ELF-1 (cell line): ENCODE data around the gene ICAM4.
"Not testable (repeated sequence)": the region's sequence is repeated elsewhere in the genome, so short reads cannot be mapped to it uniquely, and the experiment has no call there.

Experiments used
- DNase-seq: peaks from one replicate; pipeline ENCODE4 v3.0.0-alpha.2; 2016; ENCODE audit warnings: low read depth, low spot score

Gene ICAM4

DNA sequence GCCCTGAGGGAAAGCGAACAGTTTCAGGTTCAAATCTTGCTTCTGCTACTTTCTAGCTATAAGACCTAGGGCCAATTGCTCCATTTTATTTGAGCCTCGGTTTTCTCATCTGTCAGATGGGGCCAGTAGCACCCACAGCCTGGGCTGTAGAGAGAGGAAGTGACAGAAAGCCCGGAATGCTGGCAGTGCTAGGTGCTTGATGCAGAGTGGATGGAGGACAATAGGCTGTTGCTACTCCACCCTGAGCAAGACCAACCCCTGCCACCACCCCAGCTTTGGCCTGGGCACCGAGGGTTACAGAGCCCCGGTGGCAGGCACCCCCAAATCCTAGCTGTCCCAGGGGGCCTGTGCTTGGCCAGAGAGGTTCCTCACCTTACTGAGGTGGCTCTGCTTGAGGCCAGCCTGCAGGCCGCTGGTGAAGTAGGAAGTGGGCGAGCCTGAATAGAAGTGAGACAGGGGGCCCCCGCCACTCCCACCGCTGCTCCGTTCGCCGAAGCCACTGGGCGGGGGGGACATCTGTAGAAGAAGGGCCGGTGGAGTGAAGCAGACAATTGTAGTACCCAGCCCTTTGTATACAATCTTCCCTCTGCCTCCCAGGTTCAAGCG is 31.2 kb downstream of the ICAM4 start:
- DNase-seq = no peak

- DNase-seq = no peak
Measured at GRCh38 chr19:10318807-10319682, 32.3 kb downstream of the ICAM4 start.

DNA sequence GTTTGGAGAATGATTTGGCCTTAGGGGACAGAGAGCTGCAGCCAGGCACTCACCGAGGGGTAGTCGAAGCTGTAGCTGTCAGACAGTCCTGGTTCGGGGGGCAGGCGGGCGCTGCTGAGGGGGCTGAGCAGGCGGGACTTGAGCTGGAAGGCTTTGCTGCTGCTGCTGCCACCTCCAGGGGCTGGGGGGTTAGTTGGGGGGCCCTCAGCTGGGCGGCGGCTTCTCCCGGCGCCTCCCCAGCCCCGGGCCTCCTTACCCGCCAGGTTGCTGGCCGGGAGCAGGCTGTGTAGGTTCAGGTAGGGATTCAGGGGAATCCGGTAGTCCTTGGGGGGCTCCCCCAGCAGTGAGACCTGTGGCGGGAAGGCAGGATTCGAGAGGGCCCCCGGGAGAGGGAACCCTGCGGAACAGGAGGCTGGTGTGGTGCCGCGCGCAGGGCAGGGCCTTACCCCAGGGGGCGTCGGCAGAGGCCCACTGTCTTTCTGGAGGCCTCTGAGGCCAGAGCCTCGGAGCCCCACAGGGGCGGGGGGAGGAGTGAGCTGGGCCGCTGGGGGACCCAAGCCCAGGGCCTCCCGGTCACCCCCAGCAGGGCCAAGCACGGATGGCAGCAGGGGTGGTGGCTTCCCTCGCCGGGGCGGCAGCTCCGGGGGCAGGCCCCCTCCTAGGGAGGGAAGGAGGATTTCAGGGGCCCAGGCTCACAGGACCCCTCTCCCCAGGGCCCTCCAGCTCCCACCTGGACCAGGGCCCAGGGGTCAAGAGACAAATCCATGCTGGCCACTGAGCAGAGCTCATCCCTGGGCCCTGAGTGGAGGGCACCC is 34.1 kb downstream of the ICAM4 start:
- DNase-seq = no peak

DNA sequence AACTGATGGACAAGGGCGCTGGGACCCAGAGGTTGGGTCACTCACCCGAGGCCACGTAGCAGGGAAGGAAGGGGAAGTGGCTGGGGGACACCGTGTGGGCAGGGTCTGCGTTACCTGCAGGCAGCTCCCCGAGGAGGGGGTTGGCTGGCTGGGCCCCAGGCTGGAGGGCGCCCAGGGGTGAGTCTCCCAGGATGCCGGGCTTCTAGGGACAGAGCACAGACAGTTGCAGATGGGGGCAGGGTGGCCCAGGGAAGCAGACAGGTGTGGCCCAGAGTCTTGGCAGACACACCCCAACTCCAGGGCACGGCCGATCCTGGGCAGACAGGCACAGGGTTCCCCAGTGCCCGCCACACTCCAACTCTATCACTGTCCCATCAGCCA is 34.7 kb downstream of the ICAM4 start:
- DNase-seq = no peak

DNA sequence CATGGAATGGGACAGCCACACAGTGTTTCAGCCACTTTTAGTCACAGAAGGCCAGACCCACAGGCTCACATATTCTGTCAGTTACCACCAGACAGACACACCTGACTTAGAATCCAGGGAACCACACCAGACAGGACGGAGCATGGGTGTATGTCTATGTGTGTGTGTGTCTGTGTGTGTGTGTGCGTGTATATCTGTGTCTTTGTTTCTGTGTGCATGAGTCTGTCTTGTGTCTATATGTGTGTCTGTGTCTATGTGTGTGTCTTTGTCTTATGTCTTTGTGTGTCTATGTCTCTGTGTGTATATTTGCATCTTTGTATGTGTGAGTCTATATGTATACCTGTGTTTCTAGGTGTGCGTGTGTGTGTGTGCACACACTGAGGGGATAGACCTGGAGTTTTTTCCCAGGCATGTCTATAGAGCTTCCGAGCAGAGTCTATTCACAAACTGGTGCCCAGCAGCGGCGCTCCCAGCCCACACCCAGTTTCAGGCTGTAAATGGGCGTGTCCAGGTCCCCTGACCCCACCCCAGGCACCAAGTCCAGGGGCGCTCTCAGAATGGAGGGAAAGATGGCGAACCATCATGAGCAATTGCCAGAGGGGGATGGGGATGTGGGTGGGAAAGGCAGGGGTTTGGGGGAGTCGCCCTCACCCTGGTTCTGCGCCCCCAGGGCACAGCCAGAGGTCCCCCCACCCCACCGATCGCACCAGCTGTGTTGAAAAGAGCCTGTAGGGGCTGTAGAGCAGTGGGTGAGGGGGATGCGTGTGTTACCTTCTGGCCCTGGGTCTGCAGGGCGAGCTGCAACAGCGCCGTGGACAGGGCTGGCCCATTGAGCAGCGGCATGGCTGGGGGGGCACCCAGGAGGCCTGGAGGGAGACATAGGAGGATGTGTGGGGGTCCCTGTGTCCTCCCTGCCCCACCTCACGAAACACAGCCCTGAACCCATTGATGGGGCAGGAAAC is 35.4 kb downstream of the ICAM4 start:
- DNase-seq = no peak

DNA sequence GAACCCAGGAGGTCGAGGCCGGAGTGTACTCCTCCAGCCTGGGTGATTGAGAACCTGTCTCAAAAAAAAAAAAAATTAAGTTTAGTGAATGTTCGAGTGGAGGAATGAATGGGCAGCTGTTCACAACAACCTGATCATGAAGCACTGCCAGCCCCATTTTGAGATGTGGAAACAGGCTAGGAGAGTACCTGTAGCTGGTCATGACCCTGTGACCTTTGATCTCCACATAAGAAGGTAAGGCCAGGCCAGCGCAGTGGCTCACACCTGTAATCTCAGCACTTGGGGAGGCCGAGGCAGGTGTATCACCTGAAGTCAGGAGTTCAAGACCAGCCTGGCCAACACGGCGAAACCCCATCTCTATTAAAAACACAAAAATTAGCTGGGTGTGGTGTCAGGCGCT is 39.0 kb downstream of the ICAM4 start:
- DNase-seq = no peak

- DNase-seq = no peak
Measured at GRCh38 chr19:10327793-10328192, 41.0 kb downstream of the ICAM4 start.

GRCh38 chr19:10328558-10329429 is 42.0 kb downstream of the ICAM4 start:
- no peak for DNase-seq

DNA sequence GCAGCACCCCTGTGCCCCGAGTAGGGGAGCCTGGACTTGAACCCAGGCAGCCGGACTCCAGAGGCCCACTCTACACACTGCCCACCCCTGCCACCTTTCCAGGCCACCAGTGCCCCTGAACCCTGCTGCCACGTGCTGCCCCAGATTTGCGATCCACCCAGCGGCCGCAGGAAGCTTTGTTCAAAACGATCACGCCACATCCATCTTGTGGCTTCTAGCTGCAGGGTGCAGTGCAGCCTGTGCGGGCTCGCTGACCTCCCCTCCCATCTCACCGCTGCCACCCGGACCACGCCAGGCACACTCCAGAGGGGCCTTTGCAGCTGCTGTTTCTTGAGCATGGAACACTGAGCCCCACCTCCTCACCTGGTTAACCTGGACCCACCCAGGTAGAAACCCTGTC is 42.8 kb downstream of the ICAM4 start:
- no peak for DNase-seq

GRCh38 chr19:10332158-10332964 is 45.6 kb downstream of the ICAM4 start:
- no peak for DNase-seq

DNA sequence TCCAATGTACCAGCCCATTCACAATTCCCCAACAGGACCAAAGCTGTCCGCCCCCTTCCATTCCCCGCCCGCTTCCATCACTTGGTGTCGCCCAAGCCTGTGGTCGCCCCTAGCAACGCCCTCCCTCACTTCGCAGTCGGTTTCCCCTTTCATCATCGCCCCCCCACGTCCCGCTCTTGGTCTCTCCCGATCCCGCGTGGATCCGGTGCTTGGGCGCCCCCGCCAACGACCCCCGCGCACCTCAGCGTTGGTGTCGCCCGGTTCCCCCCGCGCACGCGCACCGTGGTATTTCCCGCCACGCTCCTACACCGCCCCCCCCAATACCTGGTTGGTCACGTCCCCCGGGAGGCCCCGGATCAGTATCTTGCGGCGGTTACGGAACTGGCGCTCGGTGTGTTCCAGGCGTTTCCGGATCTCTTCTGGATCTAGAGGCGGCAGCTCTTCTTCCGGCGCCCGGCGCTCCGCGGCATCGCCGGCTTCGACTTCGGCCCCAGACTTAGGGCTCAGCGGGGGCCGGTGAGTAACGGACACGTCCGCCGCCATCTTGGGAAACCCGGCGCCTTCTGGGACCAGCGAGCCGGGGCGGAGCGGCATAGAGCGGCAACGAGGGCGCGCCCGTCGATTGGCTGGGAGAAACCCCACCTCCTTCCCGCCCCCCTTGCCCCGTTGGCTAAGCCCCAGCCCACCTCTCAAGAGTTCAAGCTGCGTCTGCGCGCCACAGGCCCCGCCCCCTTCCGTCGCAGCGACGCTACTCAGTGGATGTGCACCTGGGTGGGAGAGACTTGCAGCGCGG is 46.4 kb downstream of the ICAM4 start, which contains the start of gene RAVER1:
Gene RAVER1, minus strand, starts transcription at position 565 of the 793 bp plus-strand sequence. Its CDS starts 22 bp downstream, at position 543.
- peak; percentile 96 for DNase-seq

- DNase-seq = no peak
Measured at GRCh38 chr19:10333758-10334587, 47.2 kb downstream of the ICAM4 start.

DNA sequence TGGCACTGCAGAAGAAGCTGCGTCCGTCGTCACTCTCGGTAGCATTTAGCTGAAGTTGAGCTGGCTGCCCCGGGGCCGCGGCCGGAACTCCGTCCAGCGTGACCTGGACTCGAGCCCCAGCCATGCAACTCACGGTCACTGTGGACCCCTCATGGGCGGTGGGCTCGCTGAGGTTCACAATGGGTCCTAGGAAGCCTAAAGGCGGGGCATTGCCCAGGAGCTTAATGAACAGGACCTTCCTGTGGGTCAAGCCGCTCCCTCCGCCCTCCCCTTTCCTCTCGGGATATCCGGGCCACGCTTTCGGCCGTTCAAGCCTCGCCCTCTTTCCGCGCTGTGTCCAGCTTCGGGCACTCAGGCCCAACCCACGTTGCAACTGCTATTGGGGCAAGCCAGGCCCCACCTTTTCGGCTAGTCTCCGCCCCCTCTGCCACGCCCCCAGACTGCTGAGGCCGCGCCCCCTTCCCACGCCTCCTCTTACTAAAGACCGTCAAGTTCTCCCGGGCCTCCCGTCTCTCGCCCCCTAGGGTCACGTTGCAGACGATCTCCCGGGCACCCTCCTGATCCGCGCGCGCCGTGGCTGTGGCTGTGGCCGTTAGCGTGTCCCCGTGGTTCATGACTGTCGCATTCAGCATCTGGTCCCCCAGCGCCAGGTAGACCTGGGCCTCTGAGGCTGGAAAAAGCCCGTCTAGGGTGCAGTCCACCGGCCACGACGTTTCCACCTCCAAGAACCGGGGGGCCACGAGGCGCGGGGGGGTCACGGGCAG is 48.0 kb downstream of the ICAM4 start:
- DNase-seq = peak; percentile 93

GRCh38 chr19:10335352-10335985 is 48.7 kb downstream of the ICAM4 start:
- peak; percentile 36 for DNase-seq

GRCh38 chr19:10336725-10337124 is 50.0 kb downstream of the ICAM4 start:
- DNase-seq = not testable (repeated sequence)
